ENCODE measurements around the gene EVC. TPM values are rescaled to one million over a fixed set of nuclear protein-coding genes. Genes with fewer than 3 reads are reported as not detected.

EVC gene
- total and polyA plus RNA-seq, 2 of the 8 experiments (the other 6 are each of a cell fraction or from before 2014, with no cell fraction given) = 2.6 to 9.8 TPM

DNA sequence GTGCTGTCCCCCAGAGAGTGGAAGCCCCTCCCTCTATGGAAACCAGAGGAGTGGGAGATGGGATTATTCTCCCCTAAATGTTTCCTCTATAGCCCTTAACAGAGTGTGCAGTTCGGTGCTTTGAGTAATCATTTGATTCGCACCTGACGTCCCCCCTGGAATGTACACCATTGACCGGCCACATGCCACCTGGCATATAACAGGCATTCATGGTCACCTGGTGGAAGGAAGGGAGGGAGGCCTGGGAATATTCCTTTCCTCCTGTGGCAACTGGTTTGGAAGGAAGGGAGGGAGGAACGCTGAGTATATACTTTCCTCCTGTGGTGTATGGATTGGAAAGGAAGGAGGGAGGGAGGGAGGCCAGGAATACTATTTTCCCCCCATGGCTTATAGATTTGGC lies 104.6 kb downstream of the EVC start:
- no peak overlapping the region for H3K23ac ChIP-seq (ENCODE audit: insufficient read length)
- peaks cover 3 to 17% (median 9%) of the 10 kb centered on the region in 4 experiments; a peak in 7 of 8 replicates for H3K36me3 ChIP-seq (ENCODE audit: control insufficient read depth in 2 of 4, insufficient read depth in 4 of 4, low read length in 3 of 4)
- no peaks in the 10 kb centered on the region; a peak in 1 of 7 replicates for H3K27me3 ChIP-seq (replicated peaks in 1 of 4; ENCODE audit: control insufficient read depth in 3 of 4, extremely low read depth in 1 of 4, insufficient read depth in 3 of 4, low read length in 3 of 4)
- H3K4me2 ChIP-seq (ENCODE audit: insufficient read depth in 1 of 2, low read depth in 2 of 2, low read length in 2 of 2) = no peak overlapping the region
- H4K8ac ChIP-seq (ENCODE audit: extremely low read depth, insufficient read depth, low read length) = no peak overlapping the region
- no peaks in the 10 kb centered on the region; a peak in 1 of 7 replicates for H3K4me1 ChIP-seq (replicated peaks in 1 of 4; ENCODE audit: control insufficient read depth in 3 of 4, insufficient read depth in 4 of 4, low read length in 3 of 4)
- peaks cover 1% of the 10 kb centered on the region; the same call in 1 of the 2 replicates for H3K23me2 ChIP-seq (ENCODE audit: low read depth, low read length)
- no peak overlapping the region for H3K27ac ChIP-seq (ENCODE audit: low read depth, low read length)
- H2BK12ac ChIP-seq (ENCODE audit: low read depth, low read length) = no peak overlapping the region
- H2BK20ac ChIP-seq (ENCODE audit: low read length) = no peak overlapping the region
- FAIRE-seq (no peak), DNase-seq (ENCODE audit: low read depth in 1 of 2, low spot score in 2 of 2) (no peak)
- no peak overlapping the region for H3K18ac ChIP-seq (ENCODE audit: extremely low read depth, low read length)
- H2BK120ac ChIP-seq (replicated peaks; ENCODE audit: low read depth, low read length) = no peak overlapping the region
- TF ChIP-seq SIX5 (IDR thresholded peaks at IDR 0.05; ENCODE audit: low read depth, low read length) (no peak), POLR2A (IDR thresholded peaks at IDR 0.05; ENCODE audit: control extremely low read depth in 1 of 2, low read depth in 2 of 2, low read length in 2 of 2) (0 out of 3 replicates have a peak, but pooled peaks of 1 of the 2 experiments have one; percentile 20)
- no peak overlapping the region for H2BK5ac ChIP-seq (ENCODE audit: low read depth, low read length)
- no peak overlapping the region for H3K14ac ChIP-seq (ENCODE audit: insufficient read length)
- WGBS, 2 experiments (ENCODE audit: extremely low coverage in 1 of 2, insufficient coverage in 1 of 2, insufficient read length in 1 of 2, insufficient replicate concordance in 2 of 2, low coverage in 1 of 2, low lambda C conversion rate in 2 of 2, missing lambda C conversion rate in 1 of 2) = 95% methylated on average over 4 of the region's 5 CpGs; no CpG with 5 or more reads in 1 of the 2 experiments
- H2AK5ac ChIP-seq (ENCODE audit: low read depth, low read length) = no peak overlapping the region
- POLR2A ChIA-PET (ENCODE audit: partially characterized antibody) = no interaction called here
- no peaks in the 10 kb centered on the region for H3K9me3 ChIP-seq (ENCODE audit: insufficient read depth in 2 of 2, low read depth in 1 of 2, low read length in 1 of 2)
- H2BK15ac ChIP-seq (ENCODE audit: low read length) = no peak overlapping the region
- no peak overlapping the region for H4K91ac ChIP-seq (replicated peaks; ENCODE audit: insufficient read length, low read length)
- H3K4ac ChIP-seq (replicated peaks; ENCODE audit: insufficient read length, low read depth, low read length) = no peak overlapping the region
- peaks cover 0 to 7% of the 10 kb centered on the region in 2 experiments for H4K20me1 ChIP-seq (replicated peaks in 1 of 2; ENCODE audit: control insufficient read depth in 1 of 2, insufficient read depth in 2 of 2, low read length in 2 of 2)
- CTCF ChIA-PET (ENCODE audit: partially characterized antibody) = interaction anchor here (0.6 kb wide), 1 partner anchor 166 kb away, joined by 3 read pairs; no protein-coding TSS in a partner anchor
- H3K4me3 ChIP-seq (ENCODE audit: extremely low read depth in 1 of 4, insufficient read depth in 2 of 4, low read depth in 3 of 4, low read length in 4 of 4) = no peak overlapping the region
- H2AFZ ChIP-seq (ENCODE audit: low read length) = no peak overlapping the region
- no peak overlapping the region for H3K56ac ChIP-seq (replicated peaks; ENCODE audit: insufficient read length, low read depth, low read length)
- no peak overlapping the region for H3K9ac ChIP-seq (replicated peaks in 1 of 4; ENCODE audit: extremely low read depth in 1 of 4, low read depth in 3 of 4, low read length in 3 of 4)
- peaks cover 3% of the 10 kb centered on the region; the same call in 1 of the 2 replicates for H3K79me1 ChIP-seq (ENCODE audit: low read depth, low read length)
- no peak overlapping the region for H4K5ac ChIP-seq (ENCODE audit: insufficient read length, low read depth, low read length)
- H3K79me2 ChIP-seq (ENCODE audit: control insufficient read depth in 1 of 2, insufficient read depth in 2 of 2, low read length in 2 of 2) = no peaks in the 10 kb centered on the region

All from H1 (cell line).